Measurements from ENCODE around the gene IGFBP4.
"Not testable (repeated sequence)": the region's sequence is repeated elsewhere in the genome, so short reads cannot be mapped to it uniquely, and the experiment has no call there.

IGFBP4 gene

GRCh38 chr17:40443196-40443987 lies at the start of gene IGFBP4:
Gene IGFBP4, plus strand, starts transcription at chr17:40443450. Its CDS starts 286 bp downstream, at chr17:40443736.
- peak; percentile 79 for DNase-seq

- DNase-seq, result peak; percentile 84
These were observed 44.1 kb upstream of the IGFBP4 start for GRCh38 chr17:40399185-40399584.

- no peak for DNase-seq
These were observed 40.6 kb upstream of the IGFBP4 start for GRCh38 chr17:40402668-40403067.

- no peak for DNase-seq
These were observed 39.2 kb upstream of the IGFBP4 start for GRCh38 chr17:40404003-40404402.

- no peak for DNase-seq
These were observed 35.8 kb upstream of the IGFBP4 start for GRCh38 chr17:40407460-40407859.

GRCh38 chr17:40409540-40409939 lies 33.7 kb upstream of the IGFBP4 start:
- DNase-seq, result not testable (repeated sequence)

GRCh38 chr17:40410082-40410481 lies 33.2 kb upstream of the IGFBP4 start:
- no peak for DNase-seq

- DNase-seq, result no peak
These were observed 31.4 kb upstream of the IGFBP4 start for GRCh38 chr17:40411821-40412220.

GRCh38 chr17:40412880-40413279 lies 30.4 kb upstream of the IGFBP4 start:
- DNase-seq, result no peak

GRCh38 chr17:40414312-40414711 lies 28.9 kb upstream of the IGFBP4 start:
- DNase-seq, result not testable (repeated sequence)

GRCh38 chr17:40415390-40415789 lies 27.9 kb upstream of the IGFBP4 start:
- DNase-seq, result peak; percentile 80

- no peak for DNase-seq
These were observed 26.6 kb upstream of the IGFBP4 start for GRCh38 chr17:40416671-40417070.

- peak; percentile 71 for DNase-seq
These were observed 26.0 kb upstream of the IGFBP4 start for GRCh38 chr17:40417258-40417608.

- peak; percentile 100 for DNase-seq
These were observed 25.4 kb upstream of the IGFBP4 start, which contains the start of gene TOP2A for GRCh38 chr17:40417609-40418427. Gene TOP2A, minus strand, starts transcription at chr17:40417896. Its CDS starts 105 bp downstream, at chr17:40417791.

GRCh38 chr17:40418428-40418706 lies 24.9 kb upstream of the IGFBP4 start:
- no peak for DNase-seq

GRCh38 chr17:40419559-40420331 lies 23.5 kb upstream of the IGFBP4 start:
- no peak for DNase-seq

GRCh38 chr17:40422990-40423633 lies 20.1 kb upstream of the IGFBP4 start:
- no peak for DNase-seq

GRCh38 chr17:40425741-40426140 lies 17.5 kb upstream of the IGFBP4 start:
- DNase-seq, result no peak

- no peak for DNase-seq
These were observed 16.2 kb upstream of the IGFBP4 start for GRCh38 chr17:40427002-40427491.

GRCh38 chr17:40430272-40431230 lies 12.7 kb upstream of the IGFBP4 start:
- no peak for DNase-seq

- DNase-seq, result no peak
These were observed 12.0 kb upstream of the IGFBP4 start for GRCh38 chr17:40431231-40431602.
